Panc1 (cell line): ENCODE measurements around the gene TRRAP.

ENCODE experiments used
- CTCF ChIP-seq: fragments of 450-650 bp; IDR thresholded peaks from 2 replicates; pipeline ENCODE4 v1.5.1; 2017; ENCODE audit warnings: mild to moderate bottlenecking
- POLR2AphosphoS5 ChIP-seq: IDR thresholded peaks from 2 replicates; pipeline ENCODE4 v1.6.1; 2012; ENCODE audit warnings: mild to moderate bottlenecking, low read depth, low read length, moderate library complexity
- REST ChIP-seq, 2 experiments: IDR thresholded peaks; 2 replicates each; pipeline ENCODE4 v1.6.1; 2011 to 2012; ENCODE audit warnings: low read depth in 2 of 2, control low read depth in 1 of 2, low read length in 1 of 2, mild to moderate bottlenecking in 1 of 2, moderate library complexity in 1 of 2; ENCODE audit not compliant: insufficient read depth in 1 of 2
- SIN3A ChIP-seq: IDR thresholded peaks from 2 replicates; pipeline ENCODE4 v1.6.1; 2012; ENCODE audit warnings: low read depth, mild to moderate bottlenecking, low read length, moderate library complexity, borderline replicate concordance; ENCODE audit not compliant: insufficient read depth

GRCh38 chr7:99037327-99037940 is 159.1 kb downstream of the TRRAP start:
- no peak for TF ChIP-seq CTCF
- no peak for TF ChIP-seq SIN3A
- no peak for TF ChIP-seq POLR2AphosphoS5
- TF ChIP-seq REST (IDR thresholded peaks at IDR 0.05; ENCODE audit: insufficient read depth in 1 of 2, low read depth in 2 of 2, low read length in 1 of 2) = no peak
